Gastrocnemius medialis (tissue), 4 donors: Measurements from ENCODE around the gene GRIFIN. TPM values are rescaled to one million over a fixed set of nuclear protein-coding genes. Genes with fewer than 3 reads are reported as not detected.

Source experiments
- ATAC-seq, 2 donors: fragments of 150-250 bp; one replicate each; pipeline ENCODE4 v1.9.1; 2016
- DNase-seq, 2 donors: peaks; one replicate each; pipeline ENCODE4 v3.0.0-alpha.2; 2019
- H3K27ac ChIP-seq, 4 donors: fragments of 200-600 bp; sonication (generic); 1 replicate in 1 of 4; 2 replicates in 3 of 4; pipeline ENCODE4 v1.5.1; 2016 to 2018; ENCODE audit warnings: mild to moderate bottlenecking in 2 of 4, moderate library complexity in 1 of 4
- H3K27me3 ChIP-seq, 3 donors: fragments of 200-600 bp; sonication (generic) in 2 of 3; 1 replicate in 1 of 3; 2 replicates in 2 of 3; pipeline versions ENCODE4 v1.5.1 to v1.6.0; 2016 to 2019; ENCODE audit warnings: mild to moderate bottlenecking in 1 of 3, moderate library complexity in 1 of 3
- H3K36me3 ChIP-seq, 2 donors: fragments of 200-600 bp; sonication (generic) in 1 of 2; one replicate each; pipeline ENCODE4 v1.5.1; 2017 to 2018
- H3K4me1 ChIP-seq, 2 donors: fragments of 200-600 bp; sonication (generic) in 1 of 2; one replicate each; pipeline ENCODE4 v1.5.1; 2016 to 2017; ENCODE audit warnings: mild to moderate bottlenecking in 2 of 2
- H3K4me3 ChIP-seq, 4 donors: fragments of 200-600 bp; sonication (generic) in 3 of 4; 1 replicate in 1 of 4; 2 replicates in 3 of 4; pipeline ENCODE4 v1.5.1; 2016 to 2019; ENCODE audit warnings: mild to moderate bottlenecking in 2 of 4
- H3K9me3 ChIP-seq, 3 donors: fragments of 200-600 bp; sonication (generic) in 2 of 3; 1 replicate in 1 of 3; 2 replicates in 2 of 3; pipeline ENCODE4 v1.5.1; 2016 to 2019
- POLR2A ChIP-seq, 2 donors: fragments of 450-650 bp; IDR thresholded peaks; one replicate each; pipeline ENCODE4 v1.6.1; 2017; ENCODE audit warnings: antibody characterized with exemption in 2 of 2, mild to moderate bottlenecking in 2 of 2, moderate library complexity in 2 of 2
- in situ Hi-C, 4 donors: fragments of 200-750 bp; cut with MboI; loops; one replicate each; pipeline versions ENCODE4 v1.15.0 to v1.8.0; 2017; ENCODE audit warnings: low sequenced_read_pairs in 4 of 4
- intact Hi-C: fragments of 100-400 bp; cut with DNase I; formaldehyde crosslinking; loops from one replicate; pipeline ENCODE4 v1.15.1; 2023; ENCODE audit warnings: low total_unique reads
- total RNA-seq, 4 donors: library from RNA; depleted of rRNA; stranded (reverse); fragments of >200 nt; gene quantifications; one replicate each; pipeline versions ENCODE4 v1.1.0 to v1.2.3, GENCODE V29; 2016
- TF ChIP-seq, protein P1 (sequence below), 5 experiments: fragments of 450-650 bp in 3 of 5; fragments of 200-600 bp in 2 of 5; sonication (generic) in 2 of 5; IDR thresholded peaks in 4 of 5; conservative IDR thresholded peaks in 1 of 5; 1 replicate in 4 of 5; 2 replicates in 1 of 5; pipeline ENCODE4 v1.5.1; 2016 to 2019; ENCODE audit warnings: antibody characterized with exemption in 5 of 5, mild to moderate bottlenecking in 3 of 5, moderate library complexity in 3 of 5

The GRIFIN gene
- total RNA-seq, 4 donors from 2014 or later: not detected

DNA sequence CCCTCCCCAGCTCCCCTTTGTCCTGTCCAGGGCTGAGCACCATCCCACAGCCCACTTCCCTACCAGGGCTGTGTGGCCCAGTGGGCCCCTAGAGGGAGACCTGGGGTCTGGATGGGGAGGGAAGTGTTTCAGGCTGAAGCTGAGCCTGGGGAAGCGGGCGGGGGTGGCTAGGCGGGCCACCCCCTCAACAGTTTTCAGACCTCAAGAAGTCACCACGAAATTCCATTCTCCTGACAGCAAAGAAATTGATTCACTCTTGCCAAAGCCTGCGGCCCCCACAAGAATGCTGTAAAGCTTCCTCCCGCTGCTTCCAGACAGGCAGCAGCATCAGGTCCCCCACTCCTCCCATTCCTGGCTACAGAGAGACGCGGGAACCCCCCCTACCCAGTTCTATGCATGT, 40.8 kb upstream of the GRIFIN start:
- Histone ChIP-seq H3K36me3 (no peaks in the 10 kb centered on the region), H3K27ac (no peak overlapping the region), H3K9me3 (no peaks in the 10 kb centered on the region), H3K27me3 (peaks cover 14 to 18% (median 18%) of the 10 kb centered on the region in 3 donors), H3K4me3 (no peak overlapping the region), H3K4me1 (peaks cover 0 to 14% of the 10 kb centered on the region in 2 donors)
- TF ChIP-seq, protein P1, sequence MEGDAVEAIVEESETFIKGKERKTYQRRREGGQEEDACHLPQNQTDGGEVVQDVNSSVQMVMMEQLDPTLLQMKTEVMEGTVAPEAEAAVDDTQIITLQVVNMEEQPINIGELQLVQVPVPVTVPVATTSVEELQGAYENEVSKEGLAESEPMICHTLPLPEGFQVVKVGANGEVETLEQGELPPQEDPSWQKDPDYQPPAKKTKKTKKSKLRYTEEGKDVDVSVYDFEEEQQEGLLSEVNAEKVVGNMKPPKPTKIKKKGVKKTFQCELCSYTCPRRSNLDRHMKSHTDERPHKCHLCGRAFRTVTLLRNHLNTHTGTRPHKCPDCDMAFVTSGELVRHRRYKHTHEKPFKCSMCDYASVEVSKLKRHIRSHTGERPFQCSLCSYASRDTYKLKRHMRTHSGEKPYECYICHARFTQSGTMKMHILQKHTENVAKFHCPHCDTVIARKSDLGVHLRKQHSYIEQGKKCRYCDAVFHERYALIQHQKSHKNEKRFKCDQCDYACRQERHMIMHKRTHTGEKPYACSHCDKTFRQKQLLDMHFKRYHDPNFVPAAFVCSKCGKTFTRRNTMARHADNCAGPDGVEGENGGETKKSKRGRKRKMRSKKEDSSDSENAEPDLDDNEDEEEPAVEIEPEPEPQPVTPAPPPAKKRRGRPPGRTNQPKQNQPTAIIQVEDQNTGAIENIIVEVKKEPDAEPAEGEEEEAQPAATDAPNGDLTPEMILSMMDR (IDR thresholded peaks at IDR 0.05 in 4 of 5, conservative IDR thresholded peaks at IDR 0.05 in 1 of 5): no peak
- no peak for TF ChIP-seq POLR2A (IDR thresholded peaks at IDR 0.05)
- intact Hi-C loops (no loop called here), in situ Hi-C loops (no loop called here)
- ATAC-seq (no peak), DNase-seq (no peak)

DNA sequence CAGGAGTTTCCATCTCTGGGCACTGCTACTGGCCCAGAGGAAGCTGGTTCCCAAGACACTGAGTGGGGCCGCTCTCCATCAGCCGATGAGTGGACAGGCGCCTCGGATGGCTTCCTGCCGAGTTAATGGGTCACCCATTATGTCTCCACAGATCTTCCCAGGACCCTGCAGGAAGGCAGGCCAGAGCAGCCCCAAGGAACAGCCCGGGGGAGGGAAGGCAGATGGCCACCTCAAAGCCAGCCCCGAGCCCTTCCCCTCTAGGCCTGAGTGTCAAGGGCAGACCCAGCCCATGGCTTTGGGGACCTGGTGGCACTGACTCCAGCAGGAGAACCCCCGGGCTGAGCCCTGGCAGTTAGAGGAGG, 40.0 kb upstream of the GRIFIN start:
- no peak overlapping the region for H3K27ac ChIP-seq

DNA sequence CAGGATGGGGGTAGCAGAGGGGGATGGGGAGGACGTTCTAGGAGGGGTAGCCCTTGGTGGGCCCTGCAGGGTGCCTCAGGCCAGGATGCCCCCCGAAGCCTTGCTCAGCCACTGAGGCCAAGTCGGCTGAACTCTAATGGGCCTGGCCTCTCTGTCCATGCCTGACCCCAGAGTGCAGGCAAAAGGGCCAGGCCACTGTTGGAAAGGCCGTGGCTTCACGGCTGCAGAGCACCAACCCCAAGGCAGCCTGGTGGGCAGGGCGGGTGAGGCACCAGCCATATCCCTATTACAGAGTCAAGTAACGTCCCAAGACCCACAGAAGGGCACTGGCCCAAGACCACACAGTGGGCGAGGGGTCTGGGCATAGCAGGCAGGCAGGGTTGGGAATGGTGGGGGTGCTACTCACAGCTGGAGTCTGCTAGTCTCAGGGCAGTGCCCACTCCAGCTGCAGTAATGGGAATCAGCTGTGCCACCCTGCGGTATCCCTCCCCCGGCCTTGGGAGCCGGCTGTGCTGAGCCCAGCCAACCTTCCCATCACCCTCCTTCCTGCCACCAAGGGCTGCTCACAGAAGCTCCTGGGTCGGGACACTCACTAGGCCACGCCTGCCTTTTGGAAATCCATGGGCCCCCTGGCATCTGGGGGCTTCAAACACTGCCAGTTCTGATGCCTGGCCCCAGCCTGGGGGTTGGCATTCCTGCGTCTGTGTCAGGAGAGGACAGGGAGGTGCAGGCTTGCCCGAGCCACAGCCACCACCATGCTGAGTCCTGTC, 39.4 kb upstream of the GRIFIN start:
- no peak for DNase-seq
- ATAC-seq: no peak
- H3K9me3 ChIP-seq: no peaks in the 10 kb centered on the region
- H3K27ac ChIP-seq: no peak overlapping the region
- H3K4me1 ChIP-seq: peaks cover 0 to 3% of the 10 kb centered on the region in 2 donors
- in situ Hi-C loops (no loop called here), intact Hi-C loops (no loop called here)
- H3K4me3 ChIP-seq: no peak overlapping the region
- no peak for TF ChIP-seq POLR2A (IDR thresholded peaks at IDR 0.05)
- TF ChIP-seq, protein P1 (IDR thresholded peaks at IDR 0.05 in 4 of 5, conservative IDR thresholded peaks at IDR 0.05 in 1 of 5): no peak
- no peaks in the 10 kb centered on the region for H3K36me3 ChIP-seq
- H3K27me3 ChIP-seq: peaks cover 3 to 4% (median 4%) of the 10 kb centered on the region in 3 donors

More for the DNA sequence above, 40.0 kb upstream of the GRIFIN start:
- intact Hi-C loops (no loop called here), in situ Hi-C loops (no loop called here)
- DNase-seq (no peak), ATAC-seq (no peak)
- no peak for TF ChIP-seq POLR2A (IDR thresholded peaks at IDR 0.05)
- TF ChIP-seq, protein P1 (IDR thresholded peaks at IDR 0.05 in 4 of 5, conservative IDR thresholded peaks at IDR 0.05 in 1 of 5): no peak
- no peak overlapping the region for H3K4me3 ChIP-seq
- peaks cover 7 to 9% (median 9%) of the 10 kb centered on the region in 3 donors for H3K27me3 ChIP-seq
- no peaks in the 10 kb centered on the region for H3K36me3 ChIP-seq
- peaks cover 0 to 6% of the 10 kb centered on the region in 2 donors for H3K4me1 ChIP-seq
- no peaks in the 10 kb centered on the region for H3K9me3 ChIP-seq

DNA sequence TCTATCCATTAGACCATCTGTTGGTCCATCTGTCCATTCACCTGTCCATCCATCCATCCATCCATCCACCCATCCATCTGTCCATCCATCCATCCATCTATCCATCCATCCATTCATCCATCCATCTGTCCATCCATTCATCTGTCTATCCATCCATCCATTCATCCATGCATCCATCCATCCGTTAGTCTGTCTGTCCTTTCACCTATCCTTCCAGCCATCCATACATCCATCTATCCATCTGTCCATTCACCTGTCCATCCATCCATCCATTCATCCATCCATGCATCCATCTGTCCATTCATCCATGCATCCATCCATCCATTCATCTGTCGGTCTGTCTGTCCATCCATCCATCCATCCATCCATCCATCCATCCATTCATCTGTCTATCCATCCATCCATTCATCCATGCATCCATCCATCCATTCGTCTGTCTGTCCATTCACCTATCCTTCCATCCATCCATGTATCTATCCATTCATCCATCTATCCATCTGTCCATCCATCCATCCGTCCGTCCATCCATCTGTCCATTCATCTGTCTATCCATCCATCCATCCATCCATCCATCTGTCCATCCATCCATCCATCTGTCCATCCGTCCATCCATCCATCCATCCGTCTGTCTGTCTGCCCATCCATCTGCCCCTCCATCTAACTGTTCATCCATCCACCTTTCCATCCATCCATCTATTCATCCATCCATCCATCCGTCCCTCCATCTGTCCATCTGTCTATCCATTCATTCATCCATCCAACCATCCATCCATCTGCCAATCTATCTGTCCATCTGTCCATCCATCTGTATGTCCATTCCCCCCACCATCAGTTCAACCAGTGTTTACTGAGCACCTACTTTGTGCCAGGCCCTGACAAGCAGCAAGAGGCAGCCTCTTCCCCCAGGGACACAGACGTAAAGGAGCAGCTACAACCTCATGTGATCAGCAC, 38.5 kb upstream of the GRIFIN start:
- no peak for TF ChIP-seq POLR2A (IDR thresholded peaks at IDR 0.05)
- TF ChIP-seq, protein P1 (IDR thresholded peaks at IDR 0.05 in 4 of 5, conservative IDR thresholded peaks at IDR 0.05 in 1 of 5): no peak
- no peak for DNase-seq
- Histone ChIP-seq H3K27me3 (no peaks in the 10 kb centered on the region), H3K36me3 (no peaks in the 10 kb centered on the region), H3K4me3 (no peak overlapping the region), H3K27ac (no peak overlapping the region), H3K9me3 (no peaks in the 10 kb centered on the region), H3K4me1 (peaks cover 0 to 2% of the 10 kb centered on the region in 2 donors)
- intact Hi-C loops: no loop called here
- no peak for ATAC-seq
- in situ Hi-C loops: no loop called here
